ENCODE data around the gene OR52E1. TPM values are rescaled to one million over a fixed set of nuclear protein-coding genes. Genes with fewer than 3 reads are reported as not detected.

OR52E1 gene
- total and polyA plus RNA-seq, 4 donors, result not detected

DNA sequence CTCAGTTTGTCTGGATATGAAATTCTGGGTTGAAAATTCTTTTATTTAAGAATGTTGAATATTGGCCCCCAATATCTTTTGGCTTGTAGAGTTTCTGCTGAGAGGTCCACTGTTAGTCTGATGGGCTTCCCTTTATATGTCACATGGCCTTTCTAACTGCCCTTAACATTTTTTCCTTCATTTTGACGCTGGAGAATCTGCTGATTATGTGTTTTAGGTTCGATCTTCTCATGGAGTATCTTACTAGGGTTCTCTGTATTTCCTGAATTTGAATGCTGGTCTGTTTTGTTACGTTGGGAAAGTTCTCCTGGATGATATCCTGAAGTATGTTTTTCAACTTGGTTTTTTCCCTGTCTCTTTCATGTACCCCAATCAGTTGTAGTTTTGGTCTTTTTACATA lies 46.0 kb downstream of the OR52E1 start:
- Histone ChIP-seq H3K27ac (ENCODE audit: low read depth in 1 of 2, low read length in 2 of 2) (no peak overlapping the region), H3K4me1 (ENCODE audit: control insufficient read depth in 4 of 4, insufficient read depth in 4 of 4, low read length in 3 of 4) (no peaks in the 10 kb centered on the region), H3K9me3 (ENCODE audit: control insufficient read depth in 4 of 4, low read length in 3 of 4) (no peaks in the 10 kb centered on the region), H3K27me3 (ENCODE audit: control insufficient read depth in 4 of 4, insufficient read depth in 4 of 4, low read length in 3 of 4) (peaks cover 0 to 17% (median 1%) of the 10 kb centered on the region in 4 donors), H3K4me3 (ENCODE audit: low read depth in 1 of 3, low read length in 3 of 3) (no peak overlapping the region), H3K9ac (ENCODE audit: low read depth in 1 of 2, low read length in 2 of 2) (no peak overlapping the region), H3K36me3 (ENCODE audit: control insufficient read depth in 4 of 4, insufficient read depth in 3 of 4, low read depth in 1 of 4, low read length in 3 of 4) (no peaks in the 10 kb centered on the region)
- TF ChIP-seq, protein P1, sequence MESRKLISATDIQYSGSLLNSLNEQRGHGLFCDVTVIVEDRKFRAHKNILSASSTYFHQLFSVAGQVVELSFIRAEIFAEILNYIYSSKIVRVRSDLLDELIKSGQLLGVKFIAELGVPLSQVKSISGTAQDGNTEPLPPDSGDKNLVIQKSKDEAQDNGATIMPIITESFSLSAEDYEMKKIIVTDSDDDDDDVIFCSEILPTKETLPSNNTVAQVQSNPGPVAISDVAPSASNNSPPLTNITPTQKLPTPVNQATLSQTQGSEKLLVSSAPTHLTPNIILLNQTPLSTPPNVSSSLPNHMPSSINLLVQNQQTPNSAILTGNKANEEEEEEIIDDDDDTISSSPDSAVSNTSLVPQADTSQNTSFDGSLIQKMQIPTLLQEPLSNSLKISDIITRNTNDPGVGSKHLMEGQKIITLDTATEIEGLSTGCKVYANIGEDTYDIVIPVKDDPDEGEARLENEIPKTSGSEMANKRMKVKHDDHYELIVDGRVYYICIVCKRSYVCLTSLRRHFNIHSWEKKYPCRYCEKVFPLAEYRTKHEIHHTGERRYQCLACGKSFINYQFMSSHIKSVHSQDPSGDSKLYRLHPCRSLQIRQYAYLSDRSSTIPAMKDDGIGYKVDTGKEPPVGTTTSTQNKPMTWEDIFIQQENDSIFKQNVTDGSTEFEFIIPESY (IDR thresholded peaks at IDR 0.05), result no peak
- TF ChIP-seq, protein P2, sequence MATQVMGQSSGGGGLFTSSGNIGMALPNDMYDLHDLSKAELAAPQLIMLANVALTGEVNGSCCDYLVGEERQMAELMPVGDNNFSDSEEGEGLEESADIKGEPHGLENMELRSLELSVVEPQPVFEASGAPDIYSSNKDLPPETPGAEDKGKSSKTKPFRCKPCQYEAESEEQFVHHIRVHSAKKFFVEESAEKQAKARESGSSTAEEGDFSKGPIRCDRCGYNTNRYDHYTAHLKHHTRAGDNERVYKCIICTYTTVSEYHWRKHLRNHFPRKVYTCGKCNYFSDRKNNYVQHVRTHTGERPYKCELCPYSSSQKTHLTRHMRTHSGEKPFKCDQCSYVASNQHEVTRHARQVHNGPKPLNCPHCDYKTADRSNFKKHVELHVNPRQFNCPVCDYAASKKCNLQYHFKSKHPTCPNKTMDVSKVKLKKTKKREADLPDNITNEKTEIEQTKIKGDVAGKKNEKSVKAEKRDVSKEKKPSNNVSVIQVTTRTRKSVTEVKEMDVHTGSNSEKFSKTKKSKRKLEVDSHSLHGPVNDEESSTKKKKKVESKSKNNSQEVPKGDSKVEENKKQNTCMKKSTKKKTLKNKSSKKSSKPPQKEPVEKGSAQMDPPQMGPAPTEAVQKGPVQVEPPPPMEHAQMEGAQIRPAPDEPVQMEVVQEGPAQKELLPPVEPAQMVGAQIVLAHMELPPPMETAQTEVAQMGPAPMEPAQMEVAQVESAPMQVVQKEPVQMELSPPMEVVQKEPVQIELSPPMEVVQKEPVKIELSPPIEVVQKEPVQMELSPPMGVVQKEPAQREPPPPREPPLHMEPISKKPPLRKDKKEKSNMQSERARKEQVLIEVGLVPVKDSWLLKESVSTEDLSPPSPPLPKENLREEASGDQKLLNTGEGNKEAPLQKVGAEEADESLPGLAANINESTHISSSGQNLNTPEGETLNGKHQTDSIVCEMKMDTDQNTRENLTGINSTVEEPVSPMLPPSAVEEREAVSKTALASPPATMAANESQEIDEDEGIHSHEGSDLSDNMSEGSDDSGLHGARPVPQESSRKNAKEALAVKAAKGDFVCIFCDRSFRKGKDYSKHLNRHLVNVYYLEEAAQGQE (IDR thresholded peaks at IDR 0.05), result no peak
- TF ChIP-seq, protein P3, sequence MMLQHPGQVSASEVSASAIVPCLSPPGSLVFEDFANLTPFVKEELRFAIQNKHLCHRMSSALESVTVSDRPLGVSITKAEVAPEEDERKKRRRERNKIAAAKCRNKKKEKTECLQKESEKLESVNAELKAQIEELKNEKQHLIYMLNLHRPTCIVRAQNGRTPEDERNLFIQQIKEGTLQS (IDR thresholded peaks at IDR 0.05), result no peak
- TF ChIP-seq FOXA2 (IDR thresholded peaks at IDR 0.05) (no peak), RXRA (IDR thresholded peaks at IDR 0.05) (no peak), GABPA (IDR thresholded peaks at IDR 0.05 in 1 of 2, conservative IDR thresholded peaks at IDR 0.05 in 1 of 2) (no peak), SP1 (IDR thresholded peaks at IDR 0.05) (no peak), EGR1 (IDR thresholded peaks at IDR 0.05; ENCODE audit: low read depth in 2 of 2) (no peak), FOXA1 (IDR thresholded peaks at IDR 0.05) (no peak), HNF4G (IDR thresholded peaks at IDR 0.05) (no peak), JUND (IDR thresholded peaks at IDR 0.05) (no peak), RAD21 (IDR thresholded peaks at IDR 0.05) (no peak), YY1 (IDR thresholded peaks at IDR 0.05) (no peak), TAF1 (conservative IDR thresholded peaks at IDR 0.05) (no peak), NR2F2 (IDR thresholded peaks at IDR 0.05) (no peak), HNF4A (conservative IDR thresholded peaks at IDR 0.05) (no peak)
- TF ChIP-seq, protein P4, sequence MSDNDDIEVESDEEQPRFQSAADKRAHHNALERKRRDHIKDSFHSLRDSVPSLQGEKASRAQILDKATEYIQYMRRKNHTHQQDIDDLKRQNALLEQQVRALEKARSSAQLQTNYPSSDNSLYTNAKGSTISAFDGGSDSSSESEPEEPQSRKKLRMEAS (IDR thresholded peaks at IDR 0.05), result no peak
- TF ChIP-seq, protein P5, sequence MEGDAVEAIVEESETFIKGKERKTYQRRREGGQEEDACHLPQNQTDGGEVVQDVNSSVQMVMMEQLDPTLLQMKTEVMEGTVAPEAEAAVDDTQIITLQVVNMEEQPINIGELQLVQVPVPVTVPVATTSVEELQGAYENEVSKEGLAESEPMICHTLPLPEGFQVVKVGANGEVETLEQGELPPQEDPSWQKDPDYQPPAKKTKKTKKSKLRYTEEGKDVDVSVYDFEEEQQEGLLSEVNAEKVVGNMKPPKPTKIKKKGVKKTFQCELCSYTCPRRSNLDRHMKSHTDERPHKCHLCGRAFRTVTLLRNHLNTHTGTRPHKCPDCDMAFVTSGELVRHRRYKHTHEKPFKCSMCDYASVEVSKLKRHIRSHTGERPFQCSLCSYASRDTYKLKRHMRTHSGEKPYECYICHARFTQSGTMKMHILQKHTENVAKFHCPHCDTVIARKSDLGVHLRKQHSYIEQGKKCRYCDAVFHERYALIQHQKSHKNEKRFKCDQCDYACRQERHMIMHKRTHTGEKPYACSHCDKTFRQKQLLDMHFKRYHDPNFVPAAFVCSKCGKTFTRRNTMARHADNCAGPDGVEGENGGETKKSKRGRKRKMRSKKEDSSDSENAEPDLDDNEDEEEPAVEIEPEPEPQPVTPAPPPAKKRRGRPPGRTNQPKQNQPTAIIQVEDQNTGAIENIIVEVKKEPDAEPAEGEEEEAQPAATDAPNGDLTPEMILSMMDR (IDR thresholded peaks at IDR 0.05; ENCODE audit: low read depth, low read length, missing input control), result no peak
- WGBS, result 58% methylated on average over 3 of the region's 3 CpGs
- no peak for DNase-seq (ENCODE audit: low spot score)
